ENCODE results near the gene PROC. TPM values are rescaled to one million over a fixed set of nuclear protein-coding genes. Genes with fewer than 3 reads are reported as not detected.

PROC gene
- not detected for total RNA-seq

DNA sequence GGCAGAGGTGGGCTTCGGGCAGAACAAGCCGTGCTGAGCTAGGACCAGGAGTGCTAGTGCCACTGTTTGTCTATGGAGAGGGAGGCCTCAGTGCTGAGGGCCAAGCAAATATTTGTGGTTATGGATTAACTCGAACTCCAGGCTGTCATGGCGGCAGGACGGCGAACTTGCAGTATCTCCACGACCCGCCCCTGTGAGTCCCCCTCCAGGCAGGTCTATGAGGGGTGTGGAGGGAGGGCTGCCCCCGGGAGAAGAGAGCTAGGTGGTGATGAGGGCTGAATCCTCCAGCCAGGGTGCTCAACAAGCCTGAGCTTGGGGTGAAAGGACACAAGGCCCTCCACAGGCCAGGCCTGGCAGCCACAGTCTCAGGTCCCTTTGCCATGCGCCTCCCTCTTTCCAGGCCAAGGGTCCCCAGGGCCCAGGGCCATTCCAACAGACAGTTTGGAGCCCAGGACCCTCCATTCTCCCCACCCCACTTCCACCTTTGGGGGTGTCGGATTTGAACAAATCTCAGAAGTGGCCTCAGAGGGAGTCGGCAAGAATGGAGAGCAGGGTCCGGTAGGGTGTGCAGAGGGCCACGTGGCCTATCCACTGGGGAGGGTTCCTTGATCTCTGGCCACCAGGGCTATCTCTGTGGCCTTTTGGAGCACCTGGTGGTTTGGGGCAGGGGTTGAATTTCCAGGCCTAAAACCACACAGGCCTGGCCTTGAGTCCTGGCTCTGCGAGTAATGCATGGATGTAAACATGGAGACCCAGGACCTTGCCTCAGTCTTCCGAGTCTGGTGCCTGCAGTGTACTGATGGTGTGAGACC, at the start of gene PROC:
TSS of gene PROC (plus strand) at position 128 of the 812 bp plus-strand sequence. CDS start 1,516 bp downstream, outside the sequence.
- Histone ChIP-seq H3K27me3 (no peaks in the 10 kb centered on the region), H3K9me3 (no peaks in the 10 kb centered on the region), H3K36me3 (no peaks in the 10 kb centered on the region), H3K4me3 (no peak within 1 kb of the TSS), H3K27ac (no peak within 1 kb of the TSS), H3K4me1 (peaks cover 36% of the 10 kb centered on the region)
- TF ChIP-seq, protein P1, sequence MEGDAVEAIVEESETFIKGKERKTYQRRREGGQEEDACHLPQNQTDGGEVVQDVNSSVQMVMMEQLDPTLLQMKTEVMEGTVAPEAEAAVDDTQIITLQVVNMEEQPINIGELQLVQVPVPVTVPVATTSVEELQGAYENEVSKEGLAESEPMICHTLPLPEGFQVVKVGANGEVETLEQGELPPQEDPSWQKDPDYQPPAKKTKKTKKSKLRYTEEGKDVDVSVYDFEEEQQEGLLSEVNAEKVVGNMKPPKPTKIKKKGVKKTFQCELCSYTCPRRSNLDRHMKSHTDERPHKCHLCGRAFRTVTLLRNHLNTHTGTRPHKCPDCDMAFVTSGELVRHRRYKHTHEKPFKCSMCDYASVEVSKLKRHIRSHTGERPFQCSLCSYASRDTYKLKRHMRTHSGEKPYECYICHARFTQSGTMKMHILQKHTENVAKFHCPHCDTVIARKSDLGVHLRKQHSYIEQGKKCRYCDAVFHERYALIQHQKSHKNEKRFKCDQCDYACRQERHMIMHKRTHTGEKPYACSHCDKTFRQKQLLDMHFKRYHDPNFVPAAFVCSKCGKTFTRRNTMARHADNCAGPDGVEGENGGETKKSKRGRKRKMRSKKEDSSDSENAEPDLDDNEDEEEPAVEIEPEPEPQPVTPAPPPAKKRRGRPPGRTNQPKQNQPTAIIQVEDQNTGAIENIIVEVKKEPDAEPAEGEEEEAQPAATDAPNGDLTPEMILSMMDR (IDR thresholded peaks at IDR 0.05), result no peak
- TF ChIP-seq POLR2A (IDR thresholded peaks at IDR 0.05) (no peak), POLR2AphosphoS5 (IDR thresholded peaks at IDR 0.05; ENCODE audit: insufficient read depth in 1 of 2, low read depth in 1 of 2) (no peak)
- no peak for DNase-seq (ENCODE audit: extremely low spot score in 2 of 2)
- intact Hi-C loops (cut with DNase I), result no loop called here

DNA sequence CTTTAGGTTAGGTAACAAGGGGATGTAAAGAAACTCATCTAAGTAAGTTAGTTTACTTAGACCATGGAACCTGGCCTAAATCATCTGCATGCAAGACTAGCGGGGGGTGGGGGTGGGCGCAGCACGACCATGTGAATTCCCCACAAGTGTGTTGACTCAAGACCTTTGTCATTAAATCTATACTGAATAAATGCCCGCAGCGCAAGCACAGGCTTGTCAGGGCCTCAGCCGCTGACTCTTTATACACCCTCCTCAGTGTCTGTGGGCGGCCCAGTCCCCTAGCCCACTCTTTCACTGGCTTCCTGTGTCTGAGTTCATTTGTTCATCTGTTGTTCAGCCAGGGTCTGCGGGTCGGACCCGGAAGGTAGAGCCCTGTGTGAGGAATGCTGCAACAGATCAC, 48.2 kb upstream of the PROC start:
- peaks cover 15% of the 10 kb centered on the region for H3K4me1 ChIP-seq
- no peaks in the 10 kb centered on the region for H3K9me3 ChIP-seq
- DNase-seq (ENCODE audit: extremely low spot score in 2 of 2), result no peak
- TF ChIP-seq POLR2A (IDR thresholded peaks at IDR 0.05) (no peak), POLR2AphosphoS5 (IDR thresholded peaks at IDR 0.05; ENCODE audit: insufficient read depth in 1 of 2, low read depth in 1 of 2) (no peak)
- TF ChIP-seq, protein P1 (IDR thresholded peaks at IDR 0.05), result no peak
- no peak overlapping the region for H3K27ac ChIP-seq
- H3K4me3 ChIP-seq, result no peak overlapping the region
- H3K36me3 ChIP-seq, result no peaks in the 10 kb centered on the region
- intact Hi-C loops (cut with DNase I), result no loop called here
- no peaks in the 10 kb centered on the region for H3K27me3 ChIP-seq

DNA sequence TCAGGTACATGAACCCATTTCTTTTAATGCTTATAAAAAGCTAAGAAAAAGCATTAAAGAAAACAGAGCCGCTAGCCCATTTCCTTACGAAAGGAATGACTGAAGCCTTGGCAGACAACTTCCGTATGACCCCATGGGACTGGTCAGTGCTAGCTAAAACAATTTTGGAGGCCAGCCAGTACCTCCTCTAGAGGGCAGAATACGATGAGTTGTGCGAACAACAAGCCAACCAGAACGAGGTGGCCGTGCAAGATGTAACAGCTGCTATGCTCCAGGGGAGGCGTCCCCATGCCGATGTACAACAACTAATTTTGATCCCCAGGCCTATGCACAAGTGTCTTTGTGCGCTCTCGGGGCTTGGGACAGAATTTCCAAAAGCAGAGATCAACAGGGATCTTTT, 47.2 kb upstream of the PROC start:
- Histone ChIP-seq H3K9me3 (no peaks in the 10 kb centered on the region), H3K4me1 (peaks cover 5% of the 10 kb centered on the region), H3K27me3 (no peaks in the 10 kb centered on the region), H3K27ac (no peak overlapping the region), H3K4me3 (no peak overlapping the region), H3K36me3 (no peaks in the 10 kb centered on the region)
- no peak for DNase-seq (ENCODE audit: extremely low spot score in 2 of 2)
- intact Hi-C loops (cut with DNase I), result no loop called here
- TF ChIP-seq POLR2AphosphoS5 (IDR thresholded peaks at IDR 0.05; ENCODE audit: insufficient read depth in 1 of 2, low read depth in 1 of 2), result no peak
- no peak for TF ChIP-seq POLR2A (IDR thresholded peaks at IDR 0.05)
- TF ChIP-seq, protein P1 (IDR thresholded peaks at IDR 0.05), result no peak

DNA sequence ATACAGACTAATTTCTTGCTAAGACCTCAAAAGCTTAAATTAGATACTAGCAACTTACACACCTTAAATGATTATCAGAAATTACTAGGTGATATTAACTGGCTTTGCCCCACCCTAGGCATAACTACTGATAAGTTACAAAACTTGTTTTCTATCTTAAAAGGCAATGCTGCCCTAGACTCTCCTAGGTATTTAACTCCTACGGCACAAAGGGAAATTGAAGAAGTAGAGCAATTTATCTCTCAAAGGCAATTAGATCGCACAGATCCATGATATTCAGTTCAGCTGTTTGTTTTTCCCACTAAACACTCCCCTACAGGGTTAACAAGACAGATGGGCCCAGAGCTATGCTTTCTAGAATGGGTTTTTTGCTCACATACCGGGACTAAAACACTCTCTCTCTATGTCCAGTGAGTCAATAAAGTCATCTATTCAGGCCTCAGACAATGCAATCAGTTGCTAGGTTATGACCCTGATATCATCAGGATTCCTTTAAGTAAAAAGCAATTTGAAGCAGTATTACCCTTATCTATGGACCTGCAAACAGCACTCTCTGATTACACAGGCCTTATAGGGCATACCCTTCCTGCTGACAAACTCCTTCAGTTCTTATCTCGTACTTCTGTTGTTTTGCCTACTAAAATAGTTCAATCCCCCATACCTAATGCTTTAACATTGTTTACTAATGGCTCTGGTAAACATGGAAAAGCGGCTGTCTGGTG, 44.7 kb upstream of the PROC start:
- intact Hi-C loops (cut with DNase I), result no loop called here
- no peaks in the 10 kb centered on the region for H3K36me3 ChIP-seq
- no peaks in the 10 kb centered on the region for H3K4me1 ChIP-seq
- no peak overlapping the region for H3K4me3 ChIP-seq
- H3K27ac ChIP-seq, result no peak overlapping the region
- no peaks in the 10 kb centered on the region for H3K27me3 ChIP-seq
- TF ChIP-seq, protein P1 (IDR thresholded peaks at IDR 0.05), result no peak
- TF ChIP-seq POLR2AphosphoS5 (IDR thresholded peaks at IDR 0.05; ENCODE audit: insufficient read depth in 1 of 2, low read depth in 1 of 2) (no peak), POLR2A (IDR thresholded peaks at IDR 0.05) (no peak)
- H3K9me3 ChIP-seq, result no peaks in the 10 kb centered on the region
- DNase-seq (ENCODE audit: extremely low spot score in 2 of 2), result no peak

DNA sequence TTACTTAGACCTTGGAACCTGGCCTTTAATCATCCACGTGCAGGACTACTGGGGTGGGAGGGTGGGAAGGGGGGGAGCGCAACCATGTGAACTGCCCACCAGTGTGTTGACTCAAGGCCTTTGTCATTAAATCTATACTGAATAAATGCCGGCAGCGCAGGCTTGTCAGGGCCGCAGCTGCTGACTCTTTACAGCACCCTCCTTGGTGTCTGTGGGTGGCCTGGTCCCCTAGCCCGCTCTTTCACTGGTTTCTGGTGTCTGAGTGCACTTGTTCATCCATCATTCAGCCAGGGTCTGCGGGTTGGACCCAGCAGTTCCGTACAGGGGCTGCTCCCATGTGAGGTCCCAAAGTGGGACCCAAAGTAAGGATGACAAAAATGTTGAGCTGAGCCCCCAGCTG, 42.0 kb upstream of the PROC start:
- H3K27me3 ChIP-seq, result no peaks in the 10 kb centered on the region
- no peak for DNase-seq (ENCODE audit: extremely low spot score in 2 of 2)
- intact Hi-C loops (cut with DNase I), result no loop called here
- H3K4me1 ChIP-seq, result peaks cover 15% of the 10 kb centered on the region
- TF ChIP-seq, protein P1 (IDR thresholded peaks at IDR 0.05), result no peak
- TF ChIP-seq POLR2AphosphoS5 (IDR thresholded peaks at IDR 0.05; ENCODE audit: insufficient read depth in 1 of 2, low read depth in 1 of 2) (no peak), POLR2A (IDR thresholded peaks at IDR 0.05) (no peak)
- H3K4me3 ChIP-seq, result no peak overlapping the region
- H3K27ac ChIP-seq, result no peak overlapping the region
- H3K36me3 ChIP-seq, result no peaks in the 10 kb centered on the region
- H3K9me3 ChIP-seq, result no peaks in the 10 kb centered on the region

Measured in vagina (tissue), 2 donors.